ENCODE results near the gene UNC13D. TPM values are rescaled to one million over a fixed set of nuclear protein-coding genes. Genes with fewer than 3 reads are reported as not detected.

The UNC13D gene
- total RNA-seq, 1 donor from 2014 or later = 206 TPM

Other genes with a start within 250 kb of the UNC13D start
- gene SMIM5, start 211.0 kb downstream of the UNC13D start, total RNA-seq = 0.50 and 0.52 TPM in 2 replicates
- gene RECQL5, start 177.2 kb downstream of the UNC13D start, total RNA-seq = 39.3 and 42.2 TPM in 2 replicates
- 93.6 and 97.7 TPM in 2 replicates for gene SAP30BP, start 177.1 kb downstream of the UNC13D start, total RNA-seq
- gene ITGB4, start 122.9 kb downstream of the UNC13D start, total RNA-seq = 0.30 and 1.7 TPM in 2 replicates
- 47.6 and 52.9 TPM in 2 replicates for gene GALK1, start 79.2 kb downstream of the UNC13D start, total RNA-seq
- gene UNK, start 59.6 kb downstream of the UNC13D start, total RNA-seq = 29.0 and 29.3 TPM in 2 replicates
- gene WBP2, start 10.9 kb upstream of the UNC13D start, total RNA-seq = 61.9 and 66.3 TPM in 2 replicates
- gene TRIM47, start 34.2 kb upstream of the UNC13D start, total RNA-seq = 19.8 and 22.5 TPM in 2 replicates
- gene TRIM65, start 52.5 kb upstream of the UNC13D start, total RNA-seq = 38.3 and 41.1 TPM in 2 replicates
- gene MRPL38, start 60.5 kb upstream of the UNC13D start, total RNA-seq = 96.2 and 110 TPM in 2 replicates
- 20.4 and 21.4 TPM in 2 replicates for gene FBF1, start 96.6 kb upstream of the UNC13D start, total RNA-seq
- gene ACOX1, start 134.8 kb upstream of the UNC13D start, total RNA-seq = 29.0 and 29.4 TPM in 2 replicates
- 16.7 TPM in 2 replicates for gene TEN1, start 134.8 kb upstream of the UNC13D start, total RNA-seq
- gene CDK3, start 156.5 kb upstream of the UNC13D start, total RNA-seq = 6.7 and 9.8 TPM in 2 replicates
- gene EVPL, start 182.9 kb upstream of the UNC13D start, total RNA-seq = 0.02 and 0.16 TPM in 2 replicates
- 107 and 112 TPM in 2 replicates for gene SRP68, start 228.1 kb upstream of the UNC13D start, total RNA-seq
- gene GALR2, start 230.4 kb upstream of the UNC13D start, total RNA-seq = 0.11 and 0.39 TPM in 2 replicates
- 0.18 and 0.43 TPM in 2 replicates for gene ZACN, start 234.8 kb upstream of the UNC13D start, total RNA-seq